Neural crest cell (in vitro differentiated cells): ENCODE results near the gene FBXL17. TPM values are rescaled to one million over a fixed set of nuclear protein-coding genes. Genes with fewer than 3 reads are reported as not detected.

Experiments
- DNase-seq: peaks from one replicate; pipeline ENCODE4 v3.0.0; 2021; ENCODE audit warnings: low read depth, mixed read lengths, low spot score
- H3K27ac Mint-ChIP-seq: one replicate; pipeline ENCODE4 v1.8.0; 2021; ENCODE audit warnings: mild to moderate bottlenecking, mixed read lengths; ENCODE audit not compliant: unreplicated experiment
- H3K27me3 Mint-ChIP-seq: 2 replicates; pipeline ENCODE4 v1.8.0; 2021; ENCODE audit warnings: low read depth, mild to moderate bottlenecking, mixed read lengths
- H3K36me3 Mint-ChIP-seq: 2 replicates; pipeline ENCODE4 v1.8.0; 2021; ENCODE audit warnings: low read depth, mild to moderate bottlenecking, mixed read lengths
- H3K4me1 Mint-ChIP-seq: 2 replicates; pipeline ENCODE4 v1.8.0; 2021; ENCODE audit warnings: mixed read lengths
- H3K4me3 Mint-ChIP-seq: one replicate; pipeline ENCODE4 v1.8.0; 2021; ENCODE audit warnings: mild to moderate bottlenecking, mixed read lengths
- H3K9me3 Mint-ChIP-seq: 2 replicates; pipeline ENCODE4 v1.8.0; 2021; ENCODE audit warnings: mixed read lengths
- CTCF ChIP-seq: fragments of 200-600 bp; sonication (generic); conservative IDR thresholded peaks from 2 replicates; pipeline ENCODE4 v1.5.0; 2021; ENCODE audit warnings: antibody characterized with exemption, mild to moderate bottlenecking
- total RNA-seq: library from RNA; stranded (reverse); gene quantifications from 2 replicates; pipeline ENCODE4 v1.2.1, GENCODE V29; 2021

Gene FBXL17
- total RNA-seq, 1 donor from 2014 or later: 17.8 TPM

- Mint-ChIP-seq H3K4me1 (peaks cover 16% of the 10 kb centered on the region), H3K4me3 (no peak overlapping the region), H3K27ac (no peak overlapping the region), H3K27me3 (no peaks in the 10 kb centered on the region), H3K9me3 (no peaks in the 10 kb centered on the region), H3K36me3 (no peaks in the 10 kb centered on the region)
- DNase-seq: no peak
- no peak for TF ChIP-seq CTCF
Measured at GRCh38 chr5:108001222-108001621, 380.7 kb downstream of the FBXL17 start.

GRCh38 chr5:107997338-107997980 is 384.4 kb downstream of the FBXL17 start:
- peaks cover 12% of the 10 kb centered on the region for H3K4me1 Mint-ChIP-seq
- H3K27ac Mint-ChIP-seq: peak overlapping the region; percentile 17
- no peaks in the 10 kb centered on the region for H3K9me3 Mint-ChIP-seq
- no peak overlapping the region for H3K4me3 Mint-ChIP-seq
- H3K27me3 Mint-ChIP-seq: no peaks in the 10 kb centered on the region
- H3K36me3 Mint-ChIP-seq: no peaks in the 10 kb centered on the region
- DNase-seq: no peak
- TF ChIP-seq CTCF: no peak

GRCh38 chr5:107993341-107993740 is 388.6 kb downstream of the FBXL17 start:
- Mint-ChIP-seq H3K27ac (no peak overlapping the region), H3K36me3 (no peaks in the 10 kb centered on the region), H3K4me3 (no peak overlapping the region), H3K27me3 (no peaks in the 10 kb centered on the region), H3K4me1 (peaks cover 12% of the 10 kb centered on the region), H3K9me3 (peaks cover 4% of the 10 kb centered on the region)
- TF ChIP-seq CTCF: no peak
- DNase-seq: no peak

GRCh38 chr5:107990881-107991810 is 390.8 kb downstream of the FBXL17 start:
- DNase-seq: no peak

GRCh38 chr5:107985144-107985543 is 396.8 kb downstream of the FBXL17 start:
- DNase-seq: no peak
- Mint-ChIP-seq H3K9me3 (peaks cover 4% of the 10 kb centered on the region), H3K27me3 (no peaks in the 10 kb centered on the region), H3K4me1 (no peaks in the 10 kb centered on the region), H3K36me3 (no peaks in the 10 kb centered on the region), H3K27ac (no peak overlapping the region), H3K4me3 (no peak overlapping the region)
- TF ChIP-seq CTCF: no peak

More at GRCh38 chr5:107990881-107991810, 390.8 kb downstream of the FBXL17 start:
- Mint-ChIP-seq H3K9me3 (peaks cover 4% of the 10 kb centered on the region), H3K4me1 (no peaks in the 10 kb centered on the region), H3K27ac (no peak overlapping the region), H3K4me3 (no peak overlapping the region), H3K27me3 (no peaks in the 10 kb centered on the region), H3K36me3 (no peaks in the 10 kb centered on the region)
- TF ChIP-seq CTCF: no peak
